Fibroblast of villous mesenchyme (primary cell): ENCODE data around the gene PSMB10. TPM values are rescaled to one million over a fixed set of nuclear protein-coding genes. Genes with fewer than 3 reads are reported as not detected.

Experiments
- DNase-seq: peaks from one replicate; pipeline ENCODE4 v3.0.0-alpha.2; 2010; ENCODE audit warnings: low read depth
- H3K4me3 ChIP-seq: 2 replicates; pipeline ENCODE4 v1.5.1; 2011; ENCODE audit warnings: low read depth, mild to moderate bottlenecking, low read length
- CTCF ChIP-seq: IDR thresholded peaks from 2 replicates; pipeline ENCODE4 v1.5.1; 2012; ENCODE audit warnings: low read depth, mild to moderate bottlenecking, low read length; ENCODE audit not compliant: insufficient read depth
- total RNA-seq: library from RNA; depleted of rRNA; stranded (reverse); fragments of >200 nt; gene quantifications from 2 replicates; pipeline ENCODE4 v1.2.3, GENCODE V29; 2012

The PSMB10 gene
- total RNA-seq, 1 donor: 54.0 TPM

DNA sequence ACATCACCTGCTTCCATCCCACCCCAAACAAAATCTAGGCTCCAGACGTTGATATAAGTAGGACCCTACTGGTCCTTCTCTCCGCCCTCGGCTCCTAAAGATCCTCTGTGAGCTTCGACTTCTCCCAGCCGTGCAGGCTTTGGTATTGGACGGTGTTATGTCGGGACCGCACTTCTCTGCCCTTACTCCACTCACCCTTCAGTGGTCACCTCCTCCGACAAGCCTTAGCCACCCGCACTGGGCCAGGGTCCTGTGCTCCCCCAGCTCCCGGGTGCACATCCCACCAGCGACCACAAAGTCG, 1.6 kb downstream of the PSMB10 start:
- peak overlapping the region; percentile 98 for H3K4me3 ChIP-seq
- TF ChIP-seq CTCF: no peak
- no peak for DNase-seq

GRCh38 chr16:67934306-67935100, 2.1 kb downstream of the PSMB10 start:
- H3K4me3 ChIP-seq: peak overlapping the region; percentile 98
- no peak for DNase-seq
- no peak for TF ChIP-seq CTCF

GRCh38 chr16:67933805-67934204, 2.8 kb downstream of the PSMB10 start:
- no peak for DNase-seq
- H3K4me3 ChIP-seq: no peak overlapping the region
- TF ChIP-seq CTCF: no peak

GRCh38 chr16:67932462-67932840, 4.2 kb downstream of the PSMB10 start:
- DNase-seq: no peak
- H3K4me3 ChIP-seq: no peak overlapping the region
- no peak for TF ChIP-seq CTCF

- DNase-seq: no peak
- peak; percentile 28 for TF ChIP-seq CTCF
- H3K4me3 ChIP-seq: no peak within 1 kb of the TSS
These were observed 4.8 kb downstream of the PSMB10 start, which contains the start of gene CTRL for GRCh38 chr16:67931712-67932461. Gene CTRL (minus strand): TSS chr16:67931862. CDS start chr16:67931852, 10 bp downstream.

GRCh38 chr16:67930678-67931211, 5.9 kb downstream of the PSMB10 start:
- DNase-seq: no peak
- no peak overlapping the region for H3K4me3 ChIP-seq
- TF ChIP-seq CTCF: no peak
